A673 (cell line): Measurements from ENCODE around the gene ABCA7. TPM values are rescaled to one million over a fixed set of nuclear protein-coding genes. Genes with fewer than 3 reads are reported as not detected.

Experiments
- BruUV-seq: library from RNA; stranded (reverse); fragments of 400-500 nt; replicated peaks from 2 replicates; lab custom pipeline; 2021; lab: Mats Ljungman, UMichigan
- CTCF ChIA-PET: fragments of 300-600 bp; sonication (Branson Sonifier 250); formaldehyde crosslinking; loops from one replicate; lab custom pipeline; 2022; ENCODE audit warnings: antibody characterized with exemption; lab: Charles Lee
- POLR2A ChIA-PET: fragments of 300-600 bp; sonication (Branson Sonifier 250); formaldehyde crosslinking; loops from one replicate; lab custom pipeline; 2022; ENCODE audit warnings: antibody characterized with exemption; ENCODE audit not compliant: low non-redundant PET; lab: Charles Lee
- DNase-seq: peaks from one replicate; pipeline ENCODE4 v3.0.0-alpha.2; 2015; ENCODE audit warnings: low spot score
- H3K27ac ChIP-seq: fragments of 200-600 bp; sonication (generic); 2 replicates; pipeline ENCODE4 v1.5.1; 2016; ENCODE audit warnings: mixed run types, low read depth, mild to moderate bottlenecking, mixed read lengths, antibody characterized with exemption, low read length; ENCODE audit not compliant: poor library complexity, severe bottlenecking
- H3K27me3 ChIP-seq: fragments of 200-600 bp; sonication (generic); replicated peaks from 2 replicates; pipeline ENCODE4 v1.6.1; 2017; ENCODE audit warnings: mixed run types, low read depth, mild to moderate bottlenecking, mixed read lengths, antibody characterized with exemption, low read length; ENCODE audit not compliant: insufficient read depth, poor library complexity
- H3K36me3 ChIP-seq: fragments of 200-600 bp; sonication (generic); 2 replicates; pipeline ENCODE4 v1.6.1; 2016; ENCODE audit warnings: mixed run types, mild to moderate bottlenecking, mixed read lengths, antibody characterized with exemption, low read length; ENCODE audit not compliant: insufficient read depth, poor library complexity, severe bottlenecking
- H3K4me1 ChIP-seq: fragments of 200-600 bp; sonication (generic); 2 replicates; pipeline ENCODE4 v1.6.1; 2017; ENCODE audit warnings: mixed run types, mild to moderate bottlenecking, mixed read lengths, antibody characterized with exemption, low read length; ENCODE audit not compliant: insufficient read depth, poor library complexity, severe bottlenecking
- H3K4me3 ChIP-seq: fragments of 200-600 bp; sonication (generic); 2 replicates; pipeline ENCODE4 v1.5.1; 2016; ENCODE audit warnings: low read depth, mixed run types, mild to moderate bottlenecking, mixed read lengths, low read length; ENCODE audit not compliant: poor library complexity, severe bottlenecking
- H3K9me3 ChIP-seq: fragments of 200-600 bp; sonication (generic); 2 replicates; pipeline ENCODE4 v1.6.1; 2016; ENCODE audit warnings: mixed run types, low read depth, mild to moderate bottlenecking, mixed read lengths, antibody characterized with exemption, low read length; ENCODE audit not compliant: poor library complexity, severe bottlenecking
- EZH2 ChIP-seq: fragments of 200-600 bp; sonication (generic); IDR thresholded peaks from 2 replicates; pipeline ENCODE4 v1.6.1; 2017; ENCODE audit warnings: borderline replicate concordance, low read depth, mild to moderate bottlenecking, mixed read lengths, antibody characterized with exemption, low read length; ENCODE audit not compliant: poor library complexity, severe bottlenecking
- intact Hi-C: fragments of 100-400 bp; cut with micrococcal nuclease; formaldehyde crosslinking; loops from one replicate; pipeline ENCODE4 v1.10.0; 2022; ENCODE audit not compliant: unreplicated experiment
- total RNA-seq: library from RNA; stranded (reverse); gene quantifications from 2 replicates; pipeline ENCODE4 v1.2.3, GENCODE V29; 2021
- TF ChIP-seq, protein P1 (sequence below): fragments of 300-800, 200-600 bp; sonication (generic); conservative IDR thresholded peaks from 2 replicates; pipeline ENCODE4 v1.5.1; 2017; ENCODE audit warnings: low read depth, mild to moderate bottlenecking, antibody characterized with exemption, low read length, moderate library complexity, mixed read lengths

ABCA7 gene
- total RNA-seq, 1 experiment from 2014 or later, result 12.0 TPM

DNA sequence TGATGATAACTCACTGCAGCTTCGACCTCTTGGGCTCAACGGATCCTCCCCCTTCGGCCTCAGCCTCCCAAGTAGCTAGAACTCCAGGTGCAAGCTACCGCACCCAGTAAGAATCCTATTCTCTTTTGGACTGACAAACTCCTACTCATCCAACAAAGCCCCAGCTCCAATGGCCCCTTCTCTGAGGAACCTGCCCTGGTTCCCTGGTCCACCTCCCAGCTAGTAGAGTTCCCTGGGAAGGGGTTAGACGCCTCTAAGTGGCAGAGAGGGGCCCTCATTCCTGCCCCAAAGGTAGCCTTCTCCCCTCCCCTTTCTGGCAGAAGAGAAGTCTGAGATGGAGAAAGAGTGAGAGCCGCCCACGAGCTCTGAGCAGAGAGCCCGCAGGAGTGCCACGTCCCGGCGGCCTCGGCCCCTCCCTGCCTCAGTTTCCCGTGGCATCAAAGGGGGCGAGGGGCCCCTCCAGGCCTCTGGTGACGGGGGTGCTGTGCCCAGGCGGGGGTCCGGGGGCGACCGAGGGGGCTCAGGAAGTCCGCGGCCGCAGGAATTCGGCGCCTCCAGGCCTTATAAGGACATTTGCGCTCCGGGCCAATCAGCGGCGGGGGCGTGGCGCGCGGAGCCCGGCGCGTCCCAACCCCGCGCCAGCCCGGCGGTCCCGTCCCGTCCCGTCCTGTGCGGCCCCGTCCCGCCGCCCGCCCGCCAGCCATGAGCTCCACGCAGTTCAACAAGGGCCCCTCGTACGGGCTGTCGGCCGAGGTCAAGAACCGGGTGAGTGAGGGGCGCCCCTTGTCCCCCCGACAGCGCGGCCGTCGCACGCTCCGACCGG, 13.7 kb upstream of the ABCA7 start, which contains the start of gene CNN2:
TSS of gene CNN2 (plus strand) at position 649 of the 823 bp plus-strand sequence. CDS start at position 703, 54 bp downstream.
- intact Hi-C loops, result loop anchor here (10.0 kb wide), 3 partner anchors 79 to 219 kb away; partner anchors contain the start of genes ATP5F1D, GPX4 and MIDN
- POLR2A ChIA-PET, result interaction anchor here (0.6 to 0.7 kb wide), 2 partner anchors 13 kb away, joined by 4 to 14 read pairs; partner anchors contain the start of gene ABCA7
- DNase-seq, result peak; percentile 87
- no TSS peak for BruUV-seq
- Histone ChIP-seq H3K9me3 (no peaks in the 10 kb centered on the region), H3K36me3 (no peaks in the 10 kb centered on the region), H3K4me1 (no peaks in the 10 kb centered on the region), H3K4me3 (peak within 1 kb of the TSS; percentile 92), H3K27ac (peak within 1 kb of the TSS; percentile 99), H3K27me3 (no peaks in the 10 kb centered on the region)
- TF ChIP-seq, protein P1, sequence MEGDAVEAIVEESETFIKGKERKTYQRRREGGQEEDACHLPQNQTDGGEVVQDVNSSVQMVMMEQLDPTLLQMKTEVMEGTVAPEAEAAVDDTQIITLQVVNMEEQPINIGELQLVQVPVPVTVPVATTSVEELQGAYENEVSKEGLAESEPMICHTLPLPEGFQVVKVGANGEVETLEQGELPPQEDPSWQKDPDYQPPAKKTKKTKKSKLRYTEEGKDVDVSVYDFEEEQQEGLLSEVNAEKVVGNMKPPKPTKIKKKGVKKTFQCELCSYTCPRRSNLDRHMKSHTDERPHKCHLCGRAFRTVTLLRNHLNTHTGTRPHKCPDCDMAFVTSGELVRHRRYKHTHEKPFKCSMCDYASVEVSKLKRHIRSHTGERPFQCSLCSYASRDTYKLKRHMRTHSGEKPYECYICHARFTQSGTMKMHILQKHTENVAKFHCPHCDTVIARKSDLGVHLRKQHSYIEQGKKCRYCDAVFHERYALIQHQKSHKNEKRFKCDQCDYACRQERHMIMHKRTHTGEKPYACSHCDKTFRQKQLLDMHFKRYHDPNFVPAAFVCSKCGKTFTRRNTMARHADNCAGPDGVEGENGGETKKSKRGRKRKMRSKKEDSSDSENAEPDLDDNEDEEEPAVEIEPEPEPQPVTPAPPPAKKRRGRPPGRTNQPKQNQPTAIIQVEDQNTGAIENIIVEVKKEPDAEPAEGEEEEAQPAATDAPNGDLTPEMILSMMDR, result no peak
- TF ChIP-seq EZH2, result no peak
- CTCF ChIA-PET, result no interaction called here

DNA sequence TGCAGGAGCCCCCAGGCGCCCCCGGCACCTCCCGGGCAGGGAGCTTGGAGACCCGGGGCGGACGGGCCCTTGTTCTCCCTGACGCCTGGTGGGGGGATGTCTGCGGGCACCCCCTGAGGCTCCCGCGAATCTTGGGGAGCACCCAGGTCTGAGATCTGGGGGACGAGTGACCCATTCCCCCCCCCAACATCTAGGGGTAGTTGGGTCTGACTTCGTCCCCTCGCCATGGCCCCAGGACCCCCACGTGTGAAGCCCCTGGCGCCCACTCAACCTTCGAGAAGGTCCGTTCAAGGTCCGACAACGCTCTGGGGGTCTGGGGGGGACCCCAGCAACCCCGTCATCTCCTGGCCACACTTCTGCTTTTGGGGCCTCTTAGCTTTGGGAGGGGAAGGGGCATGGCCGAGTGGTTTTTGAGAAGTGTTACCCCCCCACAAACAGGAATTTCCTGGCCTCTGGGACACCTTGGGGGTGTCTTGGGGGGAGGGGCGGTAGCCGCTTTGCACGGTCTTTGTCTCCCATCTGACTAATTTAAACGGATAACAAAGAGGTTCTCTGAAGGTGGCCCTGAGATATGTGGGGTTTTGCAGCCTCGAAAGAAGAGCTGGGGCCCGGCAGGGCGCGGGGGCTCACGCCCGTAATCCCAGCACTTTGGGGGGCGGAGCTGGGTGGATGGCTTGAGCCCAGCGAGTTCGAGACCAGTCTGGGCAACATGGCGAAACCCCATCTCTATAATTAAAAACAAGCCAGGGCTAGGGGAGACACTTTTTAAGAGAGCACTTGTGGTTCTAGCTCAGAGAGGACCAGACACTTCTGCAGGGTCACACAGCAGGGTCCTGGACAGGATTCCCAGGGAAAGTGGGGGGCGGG, 12.9 kb upstream of the ABCA7 start:
- intact Hi-C loops, result loop anchor here (10.0 kb wide), 3 partner anchors 78 to 218 kb away; partner anchors contain the start of genes ATP5F1D, GPX4 and MIDN
- CTCF ChIA-PET, result interaction anchor here (0.7 kb wide), 3 partner anchors 21 to 254 kb away, joined by 3 read pairs; no protein-coding TSS in a partner anchor

More for the DNA sequence above, 12.9 kb upstream of the ABCA7 start:
- Histone ChIP-seq H3K36me3 (peaks cover 2% of the 10 kb centered on the region), H3K9me3 (no peaks in the 10 kb centered on the region), H3K27ac (peak overlapping the region; percentile 99), H3K27me3 (no peaks in the 10 kb centered on the region), H3K4me3 (peak overlapping the region; percentile 92), H3K4me1 (no peaks in the 10 kb centered on the region)
- TF ChIP-seq, protein P1, result no peak
- TF ChIP-seq EZH2, result no peak
- POLR2A ChIA-PET, result interaction anchor here (0.6 to 0.7 kb wide), 2 partner anchors 12 to 14 kb away, joined by 4 to 14 read pairs; partner anchors contain the start of gene ABCA7
- TSS peak; percentile 84 for BruUV-seq
- DNase-seq, result peak; percentile 71
